ENCODE measurements around the gene HMGXB4.

HMGXB4 gene

GRCh38 chr22:35312198-35313059, 55.1 kb downstream of the HMGXB4 start:
- no peaks in the 10 kb centered on the region for H3K27me3 ChIP-seq (replicated peaks; ENCODE audit: control insufficient read depth, insufficient read depth, low read length)
- TF ChIP-seq, protein P1, sequence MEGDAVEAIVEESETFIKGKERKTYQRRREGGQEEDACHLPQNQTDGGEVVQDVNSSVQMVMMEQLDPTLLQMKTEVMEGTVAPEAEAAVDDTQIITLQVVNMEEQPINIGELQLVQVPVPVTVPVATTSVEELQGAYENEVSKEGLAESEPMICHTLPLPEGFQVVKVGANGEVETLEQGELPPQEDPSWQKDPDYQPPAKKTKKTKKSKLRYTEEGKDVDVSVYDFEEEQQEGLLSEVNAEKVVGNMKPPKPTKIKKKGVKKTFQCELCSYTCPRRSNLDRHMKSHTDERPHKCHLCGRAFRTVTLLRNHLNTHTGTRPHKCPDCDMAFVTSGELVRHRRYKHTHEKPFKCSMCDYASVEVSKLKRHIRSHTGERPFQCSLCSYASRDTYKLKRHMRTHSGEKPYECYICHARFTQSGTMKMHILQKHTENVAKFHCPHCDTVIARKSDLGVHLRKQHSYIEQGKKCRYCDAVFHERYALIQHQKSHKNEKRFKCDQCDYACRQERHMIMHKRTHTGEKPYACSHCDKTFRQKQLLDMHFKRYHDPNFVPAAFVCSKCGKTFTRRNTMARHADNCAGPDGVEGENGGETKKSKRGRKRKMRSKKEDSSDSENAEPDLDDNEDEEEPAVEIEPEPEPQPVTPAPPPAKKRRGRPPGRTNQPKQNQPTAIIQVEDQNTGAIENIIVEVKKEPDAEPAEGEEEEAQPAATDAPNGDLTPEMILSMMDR (IDR thresholded peaks at IDR 0.05; ENCODE audit: insufficient read depth, low read length, poor library complexity, severe bottlenecking): no peak
- no peak overlapping the region for H3K4me3 ChIP-seq (replicated peaks; ENCODE audit: low read depth, low read length)
- peak; percentile 42 for DNase-seq (ENCODE audit: extremely low read depth, insufficient read length)
- no peaks in the 10 kb centered on the region for H3K36me3 ChIP-seq (ENCODE audit: control insufficient read depth, insufficient read depth, low read length)

- no peaks in the 10 kb centered on the region; the same call in none of the 2 replicates for H3K36me3 ChIP-seq (ENCODE audit: control insufficient read depth, insufficient read depth, low read length)
- no peak for DNase-seq (ENCODE audit: extremely low read depth, insufficient read length)
- TF ChIP-seq, protein P1 (IDR thresholded peaks at IDR 0.05; ENCODE audit: insufficient read depth, low read length, poor library complexity, severe bottlenecking): no peak
- no peak overlapping the region for H3K4me3 ChIP-seq (replicated peaks; ENCODE audit: low read depth, low read length)
- no peaks in the 10 kb centered on the region for H3K27me3 ChIP-seq (replicated peaks; ENCODE audit: control insufficient read depth, insufficient read depth, low read length)
These were observed 56.2 kb downstream of the HMGXB4 start for GRCh38 chr22:35313311-35314121.

DNA sequence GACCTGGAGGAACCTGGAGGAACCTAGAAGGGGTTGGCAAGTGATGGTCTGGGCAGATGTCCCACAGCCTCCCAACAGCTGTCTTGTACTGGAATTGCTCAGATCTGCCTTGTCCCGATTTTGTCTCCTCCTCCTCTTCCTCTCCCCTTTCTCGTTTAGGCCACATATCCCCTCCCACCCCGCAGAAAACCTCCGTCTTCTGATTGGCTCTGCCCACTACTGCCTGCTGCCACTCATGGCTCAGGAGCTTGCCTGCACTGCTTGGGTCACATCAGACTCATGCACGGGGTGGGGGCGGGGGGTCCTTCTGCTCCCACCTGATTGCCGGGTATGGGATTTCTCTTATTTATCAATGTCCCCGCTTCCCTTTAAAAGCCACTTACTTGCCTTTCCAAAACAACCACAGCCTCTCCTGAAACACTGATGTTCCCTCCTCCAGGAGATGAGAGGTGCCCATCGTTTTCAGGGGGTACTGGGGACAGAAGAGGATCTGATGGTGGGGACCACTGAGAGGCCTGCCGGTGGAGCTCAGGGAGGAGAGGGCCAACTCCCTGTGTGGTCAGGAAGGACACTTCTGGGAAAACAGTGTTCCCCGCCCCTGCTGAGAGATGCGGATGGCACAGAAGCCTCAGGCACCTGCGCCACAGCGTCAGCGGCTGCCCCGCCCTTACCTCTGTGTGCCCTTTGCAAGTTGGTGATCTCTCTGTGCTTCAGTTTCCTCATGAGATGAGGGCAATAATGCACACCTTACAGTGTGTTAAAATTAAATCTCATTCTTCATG, 57.1 kb downstream of the HMGXB4 start:
- no peak for DNase-seq (ENCODE audit: extremely low read depth, insufficient read length)
- H3K36me3 ChIP-seq (ENCODE audit: control insufficient read depth, insufficient read depth, low read length): no peaks in the 10 kb centered on the region; the same call in none of the 2 replicates
- no peak overlapping the region for H3K4me3 ChIP-seq (replicated peaks; ENCODE audit: low read depth, low read length)
- no peaks in the 10 kb centered on the region for H3K27me3 ChIP-seq (replicated peaks; ENCODE audit: control insufficient read depth, insufficient read depth, low read length)
- TF ChIP-seq, protein P1 (IDR thresholded peaks at IDR 0.05; ENCODE audit: insufficient read depth, low read length, poor library complexity, severe bottlenecking): no peak

GRCh38 chr22:35315141-35315854, 58.0 kb downstream of the HMGXB4 start:
- TF ChIP-seq, protein P1 (IDR thresholded peaks at IDR 0.05; ENCODE audit: insufficient read depth, low read length, poor library complexity, severe bottlenecking): no peak
- no peak overlapping the region for H3K4me3 ChIP-seq (replicated peaks; ENCODE audit: low read depth, low read length)
- no peaks in the 10 kb centered on the region for H3K27me3 ChIP-seq (replicated peaks; ENCODE audit: control insufficient read depth, insufficient read depth, low read length)
- H3K36me3 ChIP-seq (ENCODE audit: control insufficient read depth, insufficient read depth, low read length): peaks cover 3% of the 10 kb centered on the region
- no peak for DNase-seq (ENCODE audit: extremely low read depth, insufficient read length)
